Fibroblast of lung (primary cell): ENCODE data around the gene MDFI.

Experiments
- CTCF ChIP-seq, 2 donors: IDR thresholded peaks in 1 of 2; conservative IDR thresholded peaks in 1 of 2; 1 replicate in 1 of 2; 2 replicates in 1 of 2; pipeline ENCODE4 v1.5.1; 2011 to 2012; ENCODE audit warnings: low read length in 2 of 2, control low read depth in 1 of 2, inconsistent platforms in 1 of 2, low read depth in 1 of 2, mild to moderate bottlenecking in 1 of 2
- EZH2 ChIP-seq: IDR thresholded peaks from 2 replicates; pipeline ENCODE4 v1.5.1; 2012; ENCODE audit warnings: low read length, control low read depth, mild to moderate bottlenecking; ENCODE audit errors: missing control alignments

- TF ChIP-seq CTCF (conservative IDR thresholded peaks at IDR 0.05 in 1 of 2, IDR thresholded peaks at IDR 0.05 in 1 of 2; ENCODE audit: low read depth in 1 of 2, low read length in 2 of 2) (no peak), EZH2 (no peak)
Measured at GRCh38 chr6:41702771-41703494, 64.7 kb downstream of the MDFI start.
